Activated CD4-positive, alpha-beta T cell treated with anti-CD3 and anti-CD28 coated beads, Interleukin-2, amount 10 ng/mL, durations not matched to agents 24 days and 14 days (primary cell): ENCODE data around the gene STAT2. TPM values are rescaled to one million over a fixed set of nuclear protein-coding genes. Genes with fewer than 3 reads are reported as not detected.
A peak's percentile ranks its signal among the peaks of the same experiment; 100 is the strongest.
"Not testable (repeated sequence)": the region's sequence is repeated elsewhere in the genome, so short reads cannot be mapped to it uniquely, and the experiment has no call there.

ENCODE experiments used
- DNase-seq: peaks from one replicate; pipeline ENCODE4 v3.0.0; 2022
- H3K27ac Mint-ChIP-seq: one replicate; pipeline ENCODE4 v1.8.0; 2022; ENCODE audit warnings: mild to moderate bottlenecking, mixed read lengths
- H3K27me3 Mint-ChIP-seq: one replicate; pipeline ENCODE4 v1.8.0; 2022; ENCODE audit warnings: mixed read lengths
- H3K36me3 Mint-ChIP-seq: one replicate; pipeline ENCODE4 v1.8.0; 2022; ENCODE audit warnings: low read depth, mild to moderate bottlenecking, mixed read lengths
- H3K4me1 Mint-ChIP-seq: one replicate; pipeline ENCODE4 v1.8.0; 2021; ENCODE audit warnings: mixed read lengths
- H3K4me3 Mint-ChIP-seq: one replicate; pipeline ENCODE4 v1.8.0; 2022; ENCODE audit warnings: mild to moderate bottlenecking, moderate library complexity, mixed read lengths
- H3K9me3 Mint-ChIP-seq: one replicate; pipeline ENCODE4 v1.8.0; 2021; ENCODE audit warnings: mixed read lengths
- intact Hi-C: fragments of 100-400 bp; cut with micrococcal nuclease; formaldehyde crosslinking; loops from one replicate; pipeline ENCODE4 v1.15.1; 2023
- total RNA-seq: library from RNA; stranded (reverse); gene quantifications from 2 replicates; pipeline ENCODE4 v1.2.3, GENCODE V29; 2022

STAT2 gene
- total RNA-seq, 1 donor from 2014 or later: 68.4 TPM

- intact Hi-C loops: no loop called here
- Mint-ChIP-seq H3K9me3 (no peaks in the 10 kb centered on the region), H3K4me3 (no peak overlapping the region), H3K36me3 (peaks cover 68% of the 10 kb centered on the region), H3K27me3 (no peaks in the 10 kb centered on the region), H3K4me1 (peaks cover 3% of the 10 kb centered on the region), H3K27ac (peak overlapping the region; percentile 58)
- no peak for DNase-seq
Measured at GRCh38 chr12:56346675-56347074, 13.2 kb downstream of the STAT2 start.

GRCh38 chr12:56342290-56342689 lies 17.6 kb downstream of the STAT2 start:
- H3K27me3 Mint-ChIP-seq, intact Hi-C loops, H3K4me3 Mint-ChIP-seq, DNase-seq, H3K27ac Mint-ChIP-seq, H3K9me3 Mint-ChIP-seq: not testable (repeated sequence)
- Mint-ChIP-seq H3K36me3 (peaks cover 53% of the 10 kb centered on the region), H3K4me1 (peaks cover 35% of the 10 kb centered on the region)

GRCh38 chr12:56341616-56342015 lies 18.3 kb downstream of the STAT2 start:
- Mint-ChIP-seq H3K27ac (no peak overlapping the region), H3K9me3 (no peaks in the 10 kb centered on the region), H3K27me3 (no peaks in the 10 kb centered on the region), H3K4me3 (no peak overlapping the region), H3K4me1 (peaks cover 37% of the 10 kb centered on the region), H3K36me3 (peaks cover 48% of the 10 kb centered on the region)
- DNase-seq: no peak
- intact Hi-C loops: no loop called here

GRCh38 chr12:56339158-56339422 lies 20.8 kb downstream of the STAT2 start:
- Mint-ChIP-seq H3K4me1 (peaks cover 44% of the 10 kb centered on the region), H3K27ac (peak overlapping the region; percentile 100)

GRCh38 chr12:56338308-56339157 lies 21.4 kb downstream of the STAT2 start, which contains the start of gene IL23A:
IL23A (plus strand) TSS chr12:56338884; CDS start chr12:56339045, 161 bp downstream.
- Mint-ChIP-seq H3K4me3 (peak within 1 kb of the TSS; percentile 95), H3K9me3 (no peaks in the 10 kb centered on the region), H3K27me3 (no peaks in the 10 kb centered on the region), H3K27ac (peak within 1 kb of the TSS; percentile 100), H3K36me3 (peaks cover 31% of the 10 kb centered on the region), H3K4me1 (peaks cover 47% of the 10 kb centered on the region)
- DNase-seq: peak; percentile 93
- intact Hi-C loops: loop anchor here (1.0 to 10.0 kb wide), 4 partner anchors 22 to 296 kb away; partner anchors contain the start of genes BAZ2A, CS and STAT2

More at GRCh38 chr12:56339158-56339422, 20.8 kb downstream of the STAT2 start:
- Mint-ChIP-seq H3K9me3 (no peaks in the 10 kb centered on the region), H3K36me3 (peaks cover 35% of the 10 kb centered on the region), H3K4me3 (peak overlapping the region; percentile 95), H3K27me3 (no peaks in the 10 kb centered on the region)
- intact Hi-C loops: loop anchor here (10.0 kb wide), 1 partner anchor 296 kb away; the partner anchor contains the start of gene BAZ2A
- DNase-seq: no peak

GRCh38 chr12:56337753-56338251 lies 22.1 kb downstream of the STAT2 start:
- H3K9me3 Mint-ChIP-seq: no peaks in the 10 kb centered on the region
- no peaks in the 10 kb centered on the region for H3K27me3 Mint-ChIP-seq
- peak overlapping the region; percentile 100 for H3K27ac Mint-ChIP-seq
- peaks cover 52% of the 10 kb centered on the region for H3K4me1 Mint-ChIP-seq
- intact Hi-C loops: loop anchor here (1.0 to 10.0 kb wide), 4 partner anchors 22 to 297 kb away; partner anchors contain the start of genes BAZ2A, CS and STAT2
- peaks cover 25% of the 10 kb centered on the region for H3K36me3 Mint-ChIP-seq
- peak overlapping the region; percentile 95 for H3K4me3 Mint-ChIP-seq
- DNase-seq: no peak

GRCh38 chr12:56336361-56337167 lies 23.3 kb downstream of the STAT2 start:
- no peaks in the 10 kb centered on the region for H3K9me3 Mint-ChIP-seq
- intact Hi-C loops: loop anchor here (10.0 kb wide), 1 partner anchor 298 kb away; the partner anchor contains the start of gene BAZ2A
- DNase-seq: no peak
- H3K4me1 Mint-ChIP-seq: peaks cover 57% of the 10 kb centered on the region
- H3K4me3 Mint-ChIP-seq: peak overlapping the region; percentile 26
- H3K27ac Mint-ChIP-seq: peak overlapping the region; percentile 51
- no peaks in the 10 kb centered on the region for H3K27me3 Mint-ChIP-seq
- H3K36me3 Mint-ChIP-seq: peaks cover 20% of the 10 kb centered on the region

GRCh38 chr12:56335527-56335926 lies 24.4 kb downstream of the STAT2 start:
- not testable (repeated sequence) for DNase-seq, H3K4me3 Mint-ChIP-seq, H3K9me3 Mint-ChIP-seq, H3K27me3 Mint-ChIP-seq, H3K27ac Mint-ChIP-seq
- intact Hi-C loops: loop anchor here (10.0 kb wide), 1 partner anchor 299 kb away; the partner anchor contains the start of gene BAZ2A
- Mint-ChIP-seq H3K36me3 (peaks cover 15% of the 10 kb centered on the region), H3K4me1 (peaks cover 55% of the 10 kb centered on the region)

GRCh38 chr12:56334490-56334793 lies 25.5 kb downstream of the STAT2 start:
- intact Hi-C loops: loop anchor here (1.0 to 10.0 kb wide), 3 partner anchors 18 to 300 kb away; partner anchors contain the start of genes BAZ2A and STAT2
- no peak for DNase-seq
- Mint-ChIP-seq H3K27me3 (no peaks in the 10 kb centered on the region), H3K36me3 (peaks cover 7% of the 10 kb centered on the region), H3K4me1 (peaks cover 48% of the 10 kb centered on the region), H3K9me3 (no peaks in the 10 kb centered on the region), H3K27ac (peak overlapping the region; percentile 99), H3K4me3 (peak overlapping the region; percentile 88)

GRCh38 chr12:56333679-56334489 lies 26.0 kb downstream of the STAT2 start, which contains the start of gene PAN2:
PAN2 (minus strand) TSS chr12:56334000; CDS start chr12:56333094, 906 bp downstream.
- Mint-ChIP-seq H3K27me3 (no peaks in the 10 kb centered on the region), H3K4me1 (peaks cover 42% of the 10 kb centered on the region), H3K9me3 (no peaks in the 10 kb centered on the region), H3K27ac (peak within 1 kb of the TSS; percentile 99), H3K4me3 (peak within 1 kb of the TSS; percentile 88), H3K36me3 (peaks cover 4% of the 10 kb centered on the region)
- intact Hi-C loops: loop anchor here (1.0 to 10.0 kb wide), 6 partner anchors 18 to 301 kb away; partner anchors contain the start of genes BAZ2A, CS, SPRYD4 and STAT2
- peak; percentile 98 for DNase-seq

- no peaks in the 10 kb centered on the region for H3K36me3 Mint-ChIP-seq
- peak overlapping the region; percentile 88 for H3K4me3 Mint-ChIP-seq
- no peaks in the 10 kb centered on the region for H3K9me3 Mint-ChIP-seq
- peak overlapping the region; percentile 99 for H3K27ac Mint-ChIP-seq
- intact Hi-C loops: loop anchor here (1.0 to 10.0 kb wide), 4 partner anchors 33 to 302 kb away; partner anchors contain the start of genes BAZ2A, CS, SPRYD4 and TIMELESS
- H3K27me3 Mint-ChIP-seq: no peaks in the 10 kb centered on the region
- no peak for DNase-seq
- peaks cover 36% of the 10 kb centered on the region for H3K4me1 Mint-ChIP-seq
Measured at GRCh38 chr12:56333197-56333678, 26.7 kb downstream of the STAT2 start.

GRCh38 chr12:56332512-56333196 lies 27.3 kb downstream of the STAT2 start:
- Mint-ChIP-seq H3K36me3 (peaks cover 5% of the 10 kb centered on the region), H3K9me3 (no peaks in the 10 kb centered on the region), H3K27me3 (no peaks in the 10 kb centered on the region), H3K4me3 (peak overlapping the region; percentile 88), H3K4me1 (peaks cover 31% of the 10 kb centered on the region), H3K27ac (peak overlapping the region; percentile 99)
- DNase-seq: peak; percentile 63
- intact Hi-C loops: loop anchor here (1.0 to 10.0 kb wide), 4 partner anchors 32 to 302 kb away; partner anchors contain the start of genes BAZ2A, CS, SPRYD4 and TIMELESS
